Activated T-cell treated with anti-CD3 and anti-CD28 coated beads, Interleukin-2, amount 50 U/mL, for 48 hours (primary cell): Measurements from ENCODE around the gene GRIN3B.

Experiments used
- DNase-seq, 2 experiments: peaks; one replicate each; pipeline ENCODE4 v3.0.0-alpha.2; 2020

GRIN3B gene

GRCh38 chr19:1008268-1009040, 8.2 kb downstream of the GRIN3B start:
- no peak for DNase-seq

- DNase-seq = no peak
Observed at GRCh38 chr19:1009041-1009980, 9.1 kb downstream of the GRIN3B start.

GRCh38 chr19:1009981-1010538, 9.8 kb downstream of the GRIN3B start:
- DNase-seq = no peak

GRCh38 chr19:1010586-1011510, 10.6 kb downstream of the GRIN3B start:
- DNase-seq = no peak

- DNase-seq = no peak
Observed at GRCh38 chr19:1011831-1012333, 11.7 kb downstream of the GRIN3B start.

GRCh38 chr19:1012334-1012733, 12.1 kb downstream of the GRIN3B start:
- no peak for DNase-seq

- DNase-seq = no peak
Observed at GRCh38 chr19:1013218-1013617, 13.0 kb downstream of the GRIN3B start.

GRCh38 chr19:1014161-1015060, 14.2 kb downstream of the GRIN3B start:
- DNase-seq = no peak

- DNase-seq = no peak
Observed at GRCh38 chr19:1015061-1015781, 15.0 kb downstream of the GRIN3B start.

- no peak for DNase-seq
Observed at GRCh38 chr19:1015782-1016646, 15.8 kb downstream of the GRIN3B start.

- no peak for DNase-seq
Observed at GRCh38 chr19:1016647-1017114, 16.5 kb downstream of the GRIN3B start.

GRCh38 chr19:1017115-1017905, 17.1 kb downstream of the GRIN3B start:
- DNase-seq = no peak

GRCh38 chr19:1017906-1018305, 17.7 kb downstream of the GRIN3B start:
- DNase-seq = no peak

GRCh38 chr19:1018393-1018792, 18.2 kb downstream of the GRIN3B start:
- DNase-seq = no peak

GRCh38 chr19:1018932-1019615, 18.9 kb downstream of the GRIN3B start:
- no peak for DNase-seq

- DNase-seq = no peak
Observed at GRCh38 chr19:1019616-1019961, 19.4 kb downstream of the GRIN3B start.

- peak; percentile 53 to 58 for DNase-seq
Observed at GRCh38 chr19:1019980-1020867, 20.0 kb downstream of the GRIN3B start.
